ENCODE data around the gene PYGO2. TPM values are rescaled to one million over a fixed set of nuclear protein-coding genes. Genes with fewer than 3 reads are reported as not detected.
A peak's percentile ranks its signal among the peaks of the same experiment; 100 is the strongest.

Gene PYGO2
- total and polyA plus RNA-seq, 7 experiments from 2014 or later, result 33.0 to 69.5 (median 46.2) TPM

GRCh38 chr1:154994269-154994587, 32.6 kb upstream of the PYGO2 start:
- H3K9me3 Mint-ChIP-seq, result no peaks in the 10 kb centered on the region
- POLR2A ChIA-PET, result interaction anchor here (0.7 to 18.2 kb wide), 11 partner anchors 10 to 58 kb away, joined by 3 to 270 read pairs (median 4); partner anchors contain the start of genes CKS1B, FLAD1, PMVK and PYGO2
- no peaks in the 10 kb centered on the region for H3K27me3 Mint-ChIP-seq

DNA sequence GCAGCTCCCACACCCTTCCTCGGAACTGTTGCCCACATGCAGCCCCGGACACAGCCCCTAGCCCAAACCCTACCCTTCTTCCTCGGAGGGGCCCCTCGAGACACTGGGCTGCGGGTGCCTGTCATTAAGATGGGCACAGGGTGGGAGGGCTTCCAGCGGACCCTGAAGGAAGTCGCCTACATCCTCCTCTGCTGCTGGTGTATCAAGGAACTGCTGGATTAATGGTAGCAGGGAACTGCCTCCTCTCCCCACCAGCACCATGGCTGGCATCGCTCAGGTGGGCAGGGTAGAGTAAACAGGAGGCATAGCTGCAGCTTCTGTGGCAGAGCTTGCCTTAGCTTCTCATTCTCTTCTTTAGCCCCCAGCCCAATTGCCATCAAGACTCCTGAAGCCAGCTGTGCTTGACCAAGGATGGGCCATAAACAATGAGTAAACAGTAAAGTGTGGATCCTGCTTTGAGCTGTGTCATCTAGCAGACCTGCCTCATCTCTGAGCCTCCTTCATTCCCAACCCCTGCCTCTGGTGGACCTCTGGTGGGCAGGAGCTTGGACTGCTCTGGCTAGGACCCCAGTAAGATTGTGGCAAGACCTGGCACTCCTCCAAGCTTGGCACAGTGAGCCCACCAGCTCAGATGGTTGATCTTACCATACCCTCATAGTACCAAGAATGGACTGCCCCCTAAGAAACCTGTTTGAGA, 32.1 kb upstream of the PYGO2 start, which contains the start of gene LENEP:
LENEP (plus strand) TSS at position 15 of the 697 bp plus-strand sequence; CDS start at position 37, 22 bp downstream.
- H3K4me3 Mint-ChIP-seq, result no peak within 1 kb of the TSS
- Histone ChIP-seq H3K4me1 (ENCODE audit: control insufficient read depth in 2 of 2, insufficient read depth in 2 of 2, low read length in 2 of 2) (peaks cover 4 to 13% of the 10 kb centered on the region in 2 donors), H3K9me3 (ENCODE audit: control insufficient read depth in 2 of 3, low read length in 3 of 3) (no peaks in the 10 kb centered on the region), H3K4me3 (ENCODE audit: low read length) (no peak within 1 kb of the TSS), H3K36me3 (ENCODE audit: control insufficient read depth in 2 of 3, insufficient read depth in 3 of 3, low read length in 3 of 3) (peaks cover under 1 to 24% (median 3%) of the 10 kb centered on the region in 3 experiments), H3K27me3 (ENCODE audit: control insufficient read depth in 2 of 2, insufficient read depth in 2 of 2, low read length in 2 of 2) (no peaks in the 10 kb centered on the region), H3K27ac (ENCODE audit: low read depth, low read length) (no peak within 1 kb of the TSS)
- DNase-seq (no peak), ATAC-seq (no peak)
- H3K36me3 Mint-ChIP-seq, result peaks cover 0 to 17% (median 5%) of the 10 kb centered on the region in 5 donors
- CTCF ChIA-PET, result interaction anchor here (1.0 to 17.9 kb wide), 7 partner anchors 11 to 64 kb away, joined by 3 to 291 read pairs (median 5); partner anchors contain the start of genes FLAD1, PBXIP1 and PMVK
- no peak within 1 kb of the TSS for H3K27ac Mint-ChIP-seq
- intact Hi-C loops (cut with micrococcal nuclease), result no loop called here
- H3K27me3 Mint-ChIP-seq, result no peaks in the 10 kb centered on the region
- peaks cover 16 to 34% (median 32%) of the 10 kb centered on the region in 7 donors for H3K4me1 Mint-ChIP-seq
- H3K9me3 Mint-ChIP-seq, result no peaks in the 10 kb centered on the region
- POLR2A ChIA-PET, result interaction anchor here (0.7 to 18.2 kb wide), 13 partner anchors 8 to 57 kb away, joined by 3 to 270 read pairs (median 4); partner anchors contain the start of genes CKS1B, FLAD1, PMVK and PYGO2

More at GRCh38 chr1:154994269-154994587, 32.6 kb upstream of the PYGO2 start:
- no peak overlapping the region for H3K27ac Mint-ChIP-seq
- CTCF ChIA-PET, result interaction anchor here (1.0 to 17.9 kb wide), 7 partner anchors 11 to 63 kb away, joined by 3 to 291 read pairs (median 5); partner anchors contain the start of genes FLAD1, PBXIP1 and PMVK
- no peak overlapping the region for H3K27ac ChIP-seq (ENCODE audit: low read depth, low read length)
- DNase-seq, result no peak
- no peaks in the 10 kb centered on the region for H3K27me3 ChIP-seq (ENCODE audit: control insufficient read depth in 2 of 2, insufficient read depth in 2 of 2, low read length in 2 of 2)
- no peak overlapping the region for H3K4me3 ChIP-seq (ENCODE audit: low read length)
- intact Hi-C loops (cut with micrococcal nuclease), result no loop called here
- no peaks in the 10 kb centered on the region for H3K9me3 ChIP-seq (ENCODE audit: control insufficient read depth in 2 of 3, low read length in 3 of 3)
- H3K4me1 Mint-ChIP-seq, result peaks cover 16 to 34% (median 31%) of the 10 kb centered on the region in 7 donors
- peaks cover 3 to 13% of the 10 kb centered on the region in 2 donors for H3K4me1 ChIP-seq (ENCODE audit: control insufficient read depth in 2 of 2, insufficient read depth in 2 of 2, low read length in 2 of 2)
- H3K36me3 ChIP-seq (ENCODE audit: control insufficient read depth in 2 of 3, insufficient read depth in 3 of 3, low read length in 3 of 3), result peaks cover 0 to 19% (median 3%) of the 10 kb centered on the region in 3 experiments
- H3K4me3 Mint-ChIP-seq, result no peak overlapping the region
- H3K36me3 Mint-ChIP-seq, result peaks cover 0 to 12% (median 2%) of the 10 kb centered on the region in 5 donors
- ATAC-seq, result no peak

DNA sequence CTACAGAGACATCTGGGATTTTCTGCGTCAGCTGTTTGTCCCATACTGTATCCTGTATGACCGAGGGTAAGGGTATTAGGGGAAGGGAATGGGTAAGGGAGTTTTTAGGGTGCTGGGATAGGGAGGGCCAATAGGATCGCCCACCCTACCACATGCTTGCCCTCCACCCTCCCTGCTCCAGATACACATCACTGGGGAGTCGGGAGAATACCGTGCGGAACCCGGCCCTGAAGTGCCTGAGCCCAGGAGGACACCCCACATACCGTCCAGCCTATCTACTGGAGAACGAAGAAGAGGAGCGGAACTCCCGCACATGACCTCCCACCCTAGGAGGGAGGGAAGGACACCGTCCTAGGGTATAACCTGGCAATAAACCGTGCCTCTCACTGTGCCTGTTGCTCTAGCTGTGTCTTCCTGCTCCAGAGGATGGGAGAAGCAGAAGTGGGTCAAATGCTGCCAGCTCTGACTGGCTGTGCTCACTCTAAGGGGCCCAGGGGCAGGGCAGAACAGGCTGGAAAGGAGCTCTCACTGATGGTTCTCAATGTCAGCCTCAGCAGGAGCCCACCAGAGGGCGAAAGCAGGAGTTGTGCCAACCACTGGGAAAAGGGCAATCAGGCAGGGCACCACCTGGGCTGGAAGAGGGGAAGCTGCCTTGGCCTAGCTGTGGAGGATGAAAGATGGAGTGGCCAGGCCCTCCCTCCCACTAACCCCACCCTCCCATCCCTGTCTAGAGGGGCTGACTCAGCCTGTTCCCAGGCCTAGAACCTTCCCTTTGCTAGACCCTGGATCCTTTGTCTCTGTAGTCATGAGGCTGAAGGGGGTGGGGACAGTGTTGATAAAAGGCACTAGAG, 31.4 kb upstream of the PYGO2 start:
- intact Hi-C loops (cut with micrococcal nuclease), result no loop called here
- Mint-ChIP-seq H3K9me3 (no peaks in the 10 kb centered on the region), H3K27ac (no peak overlapping the region), H3K36me3 (peaks cover 0 to 20% (median 7%) of the 10 kb centered on the region in 5 donors), H3K4me1 (peaks cover 16 to 35% (median 28%) of the 10 kb centered on the region in 7 donors), H3K27me3 (no peaks in the 10 kb centered on the region), H3K4me3 (no peak overlapping the region)
- Histone ChIP-seq H3K4me1 (ENCODE audit: control insufficient read depth in 2 of 2, insufficient read depth in 2 of 2, low read length in 2 of 2) (peaks cover 5 to 8% of the 10 kb centered on the region in 2 donors), H3K27me3 (ENCODE audit: control insufficient read depth in 2 of 2, insufficient read depth in 2 of 2, low read length in 2 of 2) (no peaks in the 10 kb centered on the region), H3K9me3 (ENCODE audit: control insufficient read depth in 2 of 3, low read length in 3 of 3) (no peaks in the 10 kb centered on the region), H3K27ac (ENCODE audit: low read depth, low read length) (no peak overlapping the region), H3K36me3 (ENCODE audit: control insufficient read depth in 2 of 3, insufficient read depth in 3 of 3, low read length in 3 of 3) (peaks cover 3 to 32% (median 10%) of the 10 kb centered on the region in 3 experiments), H3K4me3 (ENCODE audit: low read length) (no peak overlapping the region)
- DNase-seq (no peak), ATAC-seq (no peak)
- CTCF ChIA-PET, result interaction anchor here (1.0 to 17.9 kb wide), 5 partner anchors 14 to 57 kb away, joined by 3 to 291 read pairs (median 5); partner anchors contain the start of gene PMVK
- POLR2A ChIA-PET, result interaction anchor here (0.6 to 18.2 kb wide), 7 partner anchors 8 to 56 kb away, joined by 3 to 270 read pairs (median 5); partner anchors contain the start of gene FLAD1

DNA sequence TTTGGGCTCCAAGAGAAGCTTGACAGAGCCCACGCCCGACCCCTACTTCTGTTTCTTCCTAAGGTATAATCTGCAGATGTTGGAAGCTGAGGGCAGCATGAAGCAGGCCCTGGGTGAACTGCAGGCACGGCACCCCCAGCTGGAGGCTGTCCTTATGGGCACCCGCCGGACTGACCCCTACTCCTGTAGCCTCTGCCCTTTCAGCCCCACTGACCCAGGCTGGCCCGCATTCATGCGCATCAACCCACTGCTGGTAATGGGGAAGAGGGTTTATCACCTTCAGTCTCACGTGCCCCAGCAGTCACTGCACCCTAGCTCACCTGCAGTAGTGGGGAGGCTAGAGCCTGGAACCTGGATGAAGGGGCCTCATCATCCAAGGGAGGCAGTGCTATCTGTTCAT, 28.7 kb upstream of the PYGO2 start:
- Mint-ChIP-seq H3K36me3 (peaks cover 0 to 20% (median 10%) of the 10 kb centered on the region in 5 donors), H3K4me3 (no peak overlapping the region), H3K4me1 (peaks cover 12 to 24% (median 18%) of the 10 kb centered on the region in 7 donors), H3K27me3 (no peaks in the 10 kb centered on the region), H3K9me3 (no peaks in the 10 kb centered on the region), H3K27ac (no peak overlapping the region)
- Histone ChIP-seq H3K27me3 (ENCODE audit: control insufficient read depth in 2 of 2, insufficient read depth in 2 of 2, low read length in 2 of 2) (no peaks in the 10 kb centered on the region), H3K9me3 (ENCODE audit: control insufficient read depth in 2 of 3, low read length in 3 of 3) (no peaks in the 10 kb centered on the region), H3K36me3 (ENCODE audit: control insufficient read depth in 2 of 3, insufficient read depth in 3 of 3, low read length in 3 of 3) (peaks cover 3 to 44% (median 10%) of the 10 kb centered on the region in 3 experiments), H3K4me1 (ENCODE audit: control insufficient read depth in 2 of 2, insufficient read depth in 2 of 2, low read length in 2 of 2) (peaks cover 5 to 8% of the 10 kb centered on the region in 2 donors), H3K27ac (ENCODE audit: low read depth, low read length) (no peak overlapping the region), H3K4me3 (ENCODE audit: low read length) (no peak overlapping the region)
- ChIA-PET POLR2A (interaction anchor here (0.8 to 1.1 kb wide), 2 partner anchors 29 to 34 kb away, joined by 3 to 4 read pairs; partner anchors contain the start of genes PBXIP1 and PYGO2), CTCF (interaction anchor here (0.6 to 17.9 kb wide), 3 partner anchors 24 to 587 kb away, joined by 3 to 291 read pairs (median 3); no protein-coding TSS in a partner anchor)
- no peak for ATAC-seq
- no peak for DNase-seq
- intact Hi-C loops (cut with micrococcal nuclease), result no loop called here

- Mint-ChIP-seq H3K36me3 (peaks cover 0 to 20% (median 10%) of the 10 kb centered on the region in 5 donors), H3K27ac (peak overlapping the region in 1 of 9 donors; percentile 0), H3K4me3 (no peak overlapping the region), H3K27me3 (no peaks in the 10 kb centered on the region), H3K9me3 (no peaks in the 10 kb centered on the region), H3K4me1 (peaks cover 13 to 22% (median 18%) of the 10 kb centered on the region in 7 donors)
- H3K36me3 ChIP-seq (ENCODE audit: control insufficient read depth in 2 of 3, insufficient read depth in 3 of 3, low read length in 3 of 3), result peaks cover 3 to 44% (median 10%) of the 10 kb centered on the region in 3 experiments
- intact Hi-C loops (cut with micrococcal nuclease), result no loop called here
- H3K4me3 ChIP-seq (ENCODE audit: low read length), result no peak overlapping the region
- H3K27ac ChIP-seq (ENCODE audit: low read depth, low read length), result no peak overlapping the region
- H3K9me3 ChIP-seq (ENCODE audit: control insufficient read depth in 2 of 3, low read length in 3 of 3), result no peaks in the 10 kb centered on the region
- CTCF ChIA-PET, result interaction anchor here (1.6 to 17.9 kb wide), 2 partner anchors 25 to 27 kb away, joined by 12 to 291 read pairs; no protein-coding TSS in a partner anchor
- POLR2A ChIA-PET, result interaction anchor here (1.1 kb wide), 2 partner anchors 10 to 28 kb away, joined by 3 read pairs; partner anchors contain the start of gene PYGO2
- ATAC-seq, result no peak
- H3K4me1 ChIP-seq (ENCODE audit: control insufficient read depth in 2 of 2, insufficient read depth in 2 of 2, low read length in 2 of 2), result peaks cover 5 to 8% of the 10 kb centered on the region in 2 donors
- DNase-seq, result no peak
- no peaks in the 10 kb centered on the region for H3K27me3 ChIP-seq (ENCODE audit: control insufficient read depth in 2 of 2, insufficient read depth in 2 of 2, low read length in 2 of 2)
Observed at GRCh38 chr1:154989195-154989860, 27.7 kb upstream of the PYGO2 start.

All from naive thymus-derived CD4-positive, alpha-beta T cell (primary cell).